ENCODE measurements around the gene IKBKE.

Gene IKBKE

GRCh38 chr1:206469933-206470691 is at the start of gene IKBKE (continued):
- TF ChIP-seq ZNF274 (IDR thresholded peaks at IDR 0.05; ENCODE audit: low read length), result no peak
- TF ChIP-seq ZNF274 (tag by site-specific recombination; IDR thresholded peaks at IDR 0.05; ENCODE audit: borderline replicate concordance), result no peak
- no peak for TF ChIP-seq MEIS1 (CRISPR knock-in tag; IDR thresholded peaks at IDR 0.05; ENCODE audit: borderline replicate concordance)
- TF ChIP-seq ZNF561 (tag by site-specific recombination; IDR thresholded peaks at IDR 0.05; ENCODE audit: borderline replicate concordance), result 0 out of 2 replicates have a peak, but pooled peaks have one; percentile 23
- no peak for TF ChIP-seq HOXA7 (CRISPR knock-in tag; IDR thresholded peaks at IDR 0.05; ENCODE audit: borderline replicate concordance)
- TF ChIP-seq, protein P1, sequence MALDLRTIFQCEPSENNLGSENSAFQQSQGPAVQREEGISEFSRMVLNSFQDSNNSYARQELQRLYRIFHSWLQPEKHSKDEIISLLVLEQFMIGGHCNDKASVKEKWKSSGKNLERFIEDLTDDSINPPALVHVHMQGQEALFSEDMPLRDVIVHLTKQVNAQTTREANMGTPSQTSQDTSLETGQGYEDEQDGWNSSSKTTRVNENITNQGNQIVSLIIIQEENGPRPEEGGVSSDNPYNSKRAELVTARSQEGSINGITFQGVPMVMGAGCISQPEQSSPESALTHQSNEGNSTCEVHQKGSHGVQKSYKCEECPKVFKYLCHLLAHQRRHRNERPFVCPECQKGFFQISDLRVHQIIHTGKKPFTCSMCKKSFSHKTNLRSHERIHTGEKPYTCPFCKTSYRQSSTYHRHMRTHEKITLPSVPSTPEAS (tag by site-specific recombination; IDR thresholded peaks at IDR 0.05), result no peak
- TF ChIP-seq, protein P2, sequence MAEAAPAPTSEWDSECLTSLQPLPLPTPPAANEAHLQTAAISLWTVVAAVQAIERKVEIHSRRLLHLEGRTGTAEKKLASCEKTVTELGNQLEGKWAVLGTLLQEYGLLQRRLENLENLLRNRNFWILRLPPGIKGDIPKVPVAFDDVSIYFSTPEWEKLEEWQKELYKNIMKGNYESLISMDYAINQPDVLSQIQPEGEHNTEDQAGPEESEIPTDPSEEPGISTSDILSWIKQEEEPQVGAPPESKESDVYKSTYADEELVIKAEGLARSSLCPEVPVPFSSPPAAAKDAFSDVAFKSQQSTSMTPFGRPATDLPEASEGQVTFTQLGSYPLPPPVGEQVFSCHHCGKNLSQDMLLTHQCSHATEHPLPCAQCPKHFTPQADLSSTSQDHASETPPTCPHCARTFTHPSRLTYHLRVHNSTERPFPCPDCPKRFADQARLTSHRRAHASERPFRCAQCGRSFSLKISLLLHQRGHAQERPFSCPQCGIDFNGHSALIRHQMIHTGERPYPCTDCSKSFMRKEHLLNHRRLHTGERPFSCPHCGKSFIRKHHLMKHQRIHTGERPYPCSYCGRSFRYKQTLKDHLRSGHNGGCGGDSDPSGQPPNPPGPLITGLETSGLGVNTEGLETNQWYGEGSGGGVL (tag by site-specific recombination; IDR thresholded peaks at IDR 0.05), result no peak
- TF ChIP-seq PRDM1 (tag by site-specific recombination; IDR thresholded peaks at IDR 0.05), result no peak
- TF ChIP-seq SCRT1 (tag by site-specific recombination; IDR thresholded peaks at IDR 0.05; ENCODE audit: borderline replicate concordance), result no peak
- peak; percentile 58 for TF ChIP-seq ZIC2 (tag by site-specific recombination; IDR thresholded peaks at IDR 0.05)
- no peak for TF ChIP-seq ZNF121 (tag by site-specific recombination; IDR thresholded peaks at IDR 0.05)
- peak; percentile 80; the same call in 1 of the 2 replicates for TF ChIP-seq ZNF76 (tag by site-specific recombination; IDR thresholded peaks at IDR 0.05; ENCODE audit: borderline replicate concordance, low read depth)
- TF ChIP-seq ZNF112 (tag by site-specific recombination; IDR thresholded peaks at IDR 0.05), result no peak
- TF ChIP-seq ZNF510 (tag by site-specific recombination; IDR thresholded peaks at IDR 0.05; ENCODE audit: insufficient replicate concordance), result no peak
- TF ChIP-seq ZNF623 (tag by site-specific recombination; IDR thresholded peaks at IDR 0.05), result no peak
- no peak for TF ChIP-seq ZNF214 (tag by site-specific recombination; IDR thresholded peaks at IDR 0.05; ENCODE audit: borderline replicate concordance)
- TF ChIP-seq ZNF366 (tag by site-specific recombination; conservative IDR thresholded peaks at IDR 0.05), result no peak
- TF ChIP-seq, protein P3, sequence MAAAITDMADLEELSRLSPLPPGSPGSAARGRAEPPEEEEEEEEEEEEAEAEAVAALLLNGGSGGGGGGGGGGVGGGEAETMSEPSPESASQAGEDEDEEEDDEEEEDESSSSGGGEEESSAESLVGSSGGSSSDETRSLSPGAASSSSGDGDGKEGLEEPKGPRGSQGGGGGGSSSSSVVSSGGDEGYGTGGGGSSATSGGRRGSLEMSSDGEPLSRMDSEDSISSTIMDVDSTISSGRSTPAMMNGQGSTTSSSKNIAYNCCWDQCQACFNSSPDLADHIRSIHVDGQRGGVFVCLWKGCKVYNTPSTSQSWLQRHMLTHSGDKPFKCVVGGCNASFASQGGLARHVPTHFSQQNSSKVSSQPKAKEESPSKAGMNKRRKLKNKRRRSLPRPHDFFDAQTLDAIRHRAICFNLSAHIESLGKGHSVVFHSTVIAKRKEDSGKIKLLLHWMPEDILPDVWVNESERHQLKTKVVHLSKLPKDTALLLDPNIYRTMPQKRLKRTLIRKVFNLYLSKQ (tag by site-specific recombination; IDR thresholded peaks at IDR 0.05; ENCODE audit: borderline replicate concordance), result no peak
- TF ChIP-seq ZNF350 (tag by site-specific recombination; IDR thresholded peaks at IDR 0.05), result no peak
- TF ChIP-seq FEZF1 (tag by site-specific recombination; IDR thresholded peaks at IDR 0.05), result no peak
- TF ChIP-seq HOXD13 (CRISPR knock-in tag; IDR thresholded peaks at IDR 0.05; ENCODE audit: borderline replicate concordance), result no peak
- no peak for TF ChIP-seq ZNF580 (tag by site-specific recombination; IDR thresholded peaks at IDR 0.05)
- TF ChIP-seq ZNF518A (tag by site-specific recombination; conservative IDR thresholded peaks at IDR 0.05; ENCODE audit: low read depth), result no peak
- TF ChIP-seq ZNF146 (tag by site-specific recombination; IDR thresholded peaks at IDR 0.05), result no peak
- TF ChIP-seq ZNF391 (tag by site-specific recombination; IDR thresholded peaks at IDR 0.05; ENCODE audit: borderline replicate concordance, low read depth), result no peak
- no peak for TF ChIP-seq ZNF114 (tag by site-specific recombination; IDR thresholded peaks at IDR 0.05)
